Mammary epithelial cell (primary cell): ENCODE data around the gene PITPNM1.

Experiments used
- EZH2 ChIP-seq: IDR thresholded peaks from 2 replicates; pipeline ENCODE4 v1.6.1; 2012; ENCODE audit warnings: low read length, inconsistent platforms, borderline replicate concordance
- TF ChIP-seq, protein P1 (sequence below), 2 donors: IDR thresholded peaks in 1 of 2; conservative IDR thresholded peaks in 1 of 2; 2 replicates each; pipeline ENCODE4 v1.5.1; 2011 to 2012; ENCODE audit warnings: inconsistent platforms in 2 of 2, low read length in 2 of 2, mild to moderate bottlenecking in 2 of 2, control low read depth in 1 of 2, low read depth in 1 of 2; ENCODE audit not compliant: insufficient read depth in 1 of 2; ENCODE audit errors: extremely low read depth in 1 of 2

DNA sequence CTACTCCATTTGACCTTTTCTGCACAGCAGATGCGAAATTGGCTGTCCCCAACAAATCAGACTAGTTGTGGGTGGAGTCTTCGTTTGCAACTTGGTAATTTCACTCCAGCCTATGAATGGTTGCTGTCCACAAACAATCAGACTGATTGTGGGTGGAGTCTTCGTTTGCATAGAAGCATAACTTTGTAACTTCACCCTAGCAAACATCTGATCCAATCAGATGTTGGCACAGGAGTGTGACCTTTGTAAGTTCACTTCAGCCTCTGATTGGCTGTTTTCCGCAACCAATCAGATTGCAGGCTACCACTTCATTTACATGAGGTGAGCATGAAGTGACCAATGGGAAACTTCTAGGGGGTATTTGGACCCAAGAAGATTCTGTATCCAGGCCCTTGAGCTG, 34.4 kb upstream of the PITPNM1 start:
- TF ChIP-seq, protein P1, sequence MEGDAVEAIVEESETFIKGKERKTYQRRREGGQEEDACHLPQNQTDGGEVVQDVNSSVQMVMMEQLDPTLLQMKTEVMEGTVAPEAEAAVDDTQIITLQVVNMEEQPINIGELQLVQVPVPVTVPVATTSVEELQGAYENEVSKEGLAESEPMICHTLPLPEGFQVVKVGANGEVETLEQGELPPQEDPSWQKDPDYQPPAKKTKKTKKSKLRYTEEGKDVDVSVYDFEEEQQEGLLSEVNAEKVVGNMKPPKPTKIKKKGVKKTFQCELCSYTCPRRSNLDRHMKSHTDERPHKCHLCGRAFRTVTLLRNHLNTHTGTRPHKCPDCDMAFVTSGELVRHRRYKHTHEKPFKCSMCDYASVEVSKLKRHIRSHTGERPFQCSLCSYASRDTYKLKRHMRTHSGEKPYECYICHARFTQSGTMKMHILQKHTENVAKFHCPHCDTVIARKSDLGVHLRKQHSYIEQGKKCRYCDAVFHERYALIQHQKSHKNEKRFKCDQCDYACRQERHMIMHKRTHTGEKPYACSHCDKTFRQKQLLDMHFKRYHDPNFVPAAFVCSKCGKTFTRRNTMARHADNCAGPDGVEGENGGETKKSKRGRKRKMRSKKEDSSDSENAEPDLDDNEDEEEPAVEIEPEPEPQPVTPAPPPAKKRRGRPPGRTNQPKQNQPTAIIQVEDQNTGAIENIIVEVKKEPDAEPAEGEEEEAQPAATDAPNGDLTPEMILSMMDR (conservative IDR thresholded peaks at IDR 0.05 in 1 of 2, IDR thresholded peaks at IDR 0.05 in 1 of 2; ENCODE audit: extremely low read depth in 1 of 2, insufficient read depth in 1 of 2, low read depth in 1 of 2, low read length in 2 of 2) = no peak
- no peak for TF ChIP-seq EZH2
